ENCODE results near the gene NET1.

The NET1 gene

DNA sequence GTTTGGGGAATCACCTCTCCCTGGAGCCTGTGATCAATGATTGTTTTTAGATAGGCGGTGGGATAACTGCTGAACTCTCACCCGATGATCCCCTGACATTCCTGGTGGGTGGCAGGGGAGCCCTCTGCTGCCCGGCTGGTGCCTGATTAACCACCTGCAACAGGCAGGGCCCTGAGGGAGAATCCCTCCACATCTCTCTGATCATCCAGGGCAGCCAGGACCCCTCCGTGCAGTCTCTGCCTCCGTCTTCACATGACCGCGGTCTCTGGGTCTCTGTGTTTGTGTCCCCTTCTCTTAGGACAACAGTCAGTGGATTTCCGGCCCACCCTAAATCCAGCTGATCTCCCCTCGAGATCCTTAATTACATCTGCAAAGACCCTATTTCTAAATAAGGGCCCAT lies 69.7 kb downstream of the NET1 start:
- DNase-seq (ENCODE audit: low spot score): no peak

DNA sequence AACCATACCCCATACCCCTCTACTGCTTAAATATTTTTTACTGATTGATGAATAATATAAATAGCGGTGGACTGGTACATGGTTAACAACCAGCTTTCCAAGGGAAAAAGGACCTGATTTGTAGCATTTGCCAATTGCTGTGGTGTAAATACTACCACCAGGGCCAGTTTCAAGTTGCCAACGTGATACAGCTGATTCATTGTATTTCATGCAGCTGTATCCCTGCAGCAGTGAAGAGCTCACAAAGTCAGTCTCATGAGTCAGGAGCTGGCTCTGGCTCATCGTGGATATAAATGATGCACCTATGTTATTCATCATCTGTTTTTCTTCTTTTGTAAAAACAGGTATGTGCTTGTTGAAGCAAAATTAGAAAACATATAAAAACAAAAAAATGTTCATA lies 71.8 kb downstream of the NET1 start:
- no peak for DNase-seq (ENCODE audit: low spot score)

DNA sequence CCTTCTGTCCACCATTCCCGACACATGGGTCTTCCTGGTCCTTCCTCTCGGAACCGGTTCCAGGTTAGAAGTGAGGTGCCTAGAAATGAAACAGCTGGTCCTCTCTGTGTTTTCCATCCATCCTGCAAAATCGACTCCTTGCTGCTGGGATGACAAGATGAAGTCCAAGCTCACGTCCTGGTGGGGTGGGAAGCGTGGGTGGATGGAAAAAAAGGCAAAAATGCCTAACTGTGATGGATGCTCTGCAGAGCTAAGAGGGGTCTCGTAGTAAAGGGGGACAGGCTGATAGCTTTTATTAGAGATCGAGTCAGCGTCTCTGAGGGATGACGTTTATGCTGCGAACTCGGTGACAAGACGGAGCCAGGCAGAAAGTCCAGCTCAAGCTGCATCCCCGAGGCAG lies 72.9 kb downstream of the NET1 start:
- DNase-seq (ENCODE audit: low spot score): no peak

DNA sequence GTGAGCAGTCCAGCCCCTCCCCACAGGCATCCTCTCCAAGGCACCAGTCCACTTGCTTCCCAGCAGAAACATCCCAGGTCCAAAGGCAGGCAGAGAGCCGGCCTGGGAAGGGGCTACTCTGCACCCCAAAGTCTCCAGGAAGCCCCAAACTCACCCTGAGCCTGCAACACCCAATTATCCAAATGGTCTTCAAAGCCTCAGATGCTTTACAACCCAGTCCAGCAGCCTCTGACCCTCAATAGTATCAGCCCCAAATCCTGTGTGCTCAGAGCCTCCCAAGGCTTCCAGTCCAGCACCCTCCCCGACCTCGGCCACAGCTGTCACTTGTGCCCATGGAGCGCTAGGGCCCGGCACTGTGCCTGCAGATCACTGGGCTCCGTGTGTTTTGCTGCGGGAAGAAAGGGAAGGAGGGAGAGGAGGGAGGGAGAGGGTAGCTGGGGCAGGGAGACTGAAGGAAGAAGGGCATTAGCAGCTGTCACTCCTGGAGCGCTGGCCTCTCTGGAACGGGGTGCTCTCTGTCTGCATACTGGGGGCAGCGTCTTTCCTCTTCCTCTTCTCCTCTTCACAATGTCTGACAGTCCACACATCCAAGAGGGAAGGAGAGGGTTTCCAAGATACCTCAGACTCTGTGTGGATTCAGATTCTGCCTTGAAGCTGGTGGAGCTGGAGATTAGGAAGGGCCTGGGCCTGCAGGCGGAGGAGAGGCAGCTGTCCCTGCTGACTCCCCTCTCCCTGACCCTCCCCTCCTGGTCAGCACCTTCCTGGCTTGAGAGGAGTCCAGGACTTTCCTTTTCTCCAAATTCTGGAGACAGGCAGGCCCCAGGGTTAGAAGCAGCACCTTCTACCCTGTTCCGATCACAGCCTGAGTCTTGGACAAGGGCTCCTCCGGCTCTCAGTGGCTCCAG lies 73.8 kb downstream of the NET1 start:
- DNase-seq (ENCODE audit: low spot score): no peak

DNA sequence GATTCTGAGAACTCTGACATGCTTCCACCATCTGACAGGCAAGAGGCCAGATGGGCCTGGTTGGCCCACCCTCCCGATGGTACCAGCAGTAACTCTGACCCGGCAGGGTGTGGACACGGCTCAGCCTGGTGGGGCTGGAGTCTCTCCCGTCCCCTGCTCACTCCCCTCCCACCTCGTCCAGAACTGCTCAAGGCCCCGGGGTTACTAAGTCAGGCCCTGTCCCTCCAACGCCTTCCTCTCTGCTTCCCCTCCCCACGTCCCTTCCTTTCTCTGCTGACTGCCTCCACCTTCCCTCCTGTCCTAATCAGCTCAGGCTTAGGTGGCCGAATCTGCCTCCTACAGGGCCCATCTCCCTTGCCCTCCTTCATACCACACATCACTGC lies 74.5 kb downstream of the NET1 start:
- DNase-seq (ENCODE audit: low spot score): no peak

DNA sequence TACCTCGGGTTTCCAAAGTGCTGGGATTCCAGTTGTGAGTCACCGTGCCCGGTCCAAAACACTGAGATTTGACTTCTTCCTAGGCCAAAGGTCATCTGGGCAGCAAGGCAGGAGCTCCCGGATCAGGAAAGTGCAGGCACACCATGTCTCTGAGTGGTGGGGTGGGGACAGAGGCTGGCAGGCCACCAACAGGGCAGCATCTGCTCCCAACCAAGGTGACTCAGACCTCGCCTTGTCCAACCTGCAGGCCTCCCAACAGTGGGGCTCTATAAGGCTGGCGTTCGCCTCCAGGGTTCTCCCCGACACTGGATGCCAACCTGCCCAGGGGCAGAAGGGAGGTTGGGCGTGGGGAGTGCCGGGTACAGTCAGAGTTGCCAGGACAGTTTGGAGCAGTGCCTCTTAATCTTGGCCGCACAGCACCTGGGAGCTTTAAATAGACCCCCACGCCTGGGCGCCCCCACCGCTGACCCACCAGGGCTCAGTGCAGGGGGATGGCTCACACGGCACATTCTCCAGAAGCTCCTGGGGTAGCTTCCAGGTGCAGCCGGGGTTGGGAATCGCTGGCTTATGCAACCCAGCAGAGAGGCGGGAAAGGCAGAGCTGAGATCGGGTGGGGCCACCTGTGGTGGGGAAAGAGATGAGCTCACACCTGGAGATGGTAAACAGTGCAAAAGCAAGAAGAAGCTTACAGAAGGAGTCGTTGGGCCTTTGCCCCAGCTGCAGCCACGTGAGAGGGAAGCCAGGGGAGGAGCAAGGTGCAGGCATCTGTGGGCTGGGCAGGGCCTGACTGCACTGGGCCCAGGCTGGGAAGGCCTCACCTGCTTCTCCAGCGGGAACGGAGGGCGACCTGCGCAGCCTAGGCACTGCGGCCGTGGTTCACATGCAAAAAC lies 76.2 kb downstream of the NET1 start:
- no peak for DNase-seq (ENCODE audit: low spot score)

DNA sequence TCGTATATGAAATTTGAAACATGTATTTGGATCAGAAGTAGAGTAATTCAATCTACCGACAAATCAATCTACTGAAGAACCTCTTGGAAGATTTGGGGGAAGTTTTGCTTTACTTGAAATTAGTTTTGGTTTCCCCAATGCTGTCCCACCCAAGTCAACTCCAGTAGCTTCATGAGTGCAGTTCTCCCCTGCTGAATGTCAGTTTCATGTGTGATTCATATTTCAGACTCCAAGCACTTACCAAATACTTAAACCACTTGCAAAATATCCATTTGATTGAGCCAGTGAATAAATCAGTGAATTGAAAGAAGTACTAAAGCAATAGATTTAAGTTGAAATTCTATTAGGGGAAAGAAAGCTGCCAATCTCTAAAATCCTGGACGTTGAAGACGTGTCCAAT lies 77.7 kb downstream of the NET1 start:
- no peak for DNase-seq (ENCODE audit: low spot score)

DNA sequence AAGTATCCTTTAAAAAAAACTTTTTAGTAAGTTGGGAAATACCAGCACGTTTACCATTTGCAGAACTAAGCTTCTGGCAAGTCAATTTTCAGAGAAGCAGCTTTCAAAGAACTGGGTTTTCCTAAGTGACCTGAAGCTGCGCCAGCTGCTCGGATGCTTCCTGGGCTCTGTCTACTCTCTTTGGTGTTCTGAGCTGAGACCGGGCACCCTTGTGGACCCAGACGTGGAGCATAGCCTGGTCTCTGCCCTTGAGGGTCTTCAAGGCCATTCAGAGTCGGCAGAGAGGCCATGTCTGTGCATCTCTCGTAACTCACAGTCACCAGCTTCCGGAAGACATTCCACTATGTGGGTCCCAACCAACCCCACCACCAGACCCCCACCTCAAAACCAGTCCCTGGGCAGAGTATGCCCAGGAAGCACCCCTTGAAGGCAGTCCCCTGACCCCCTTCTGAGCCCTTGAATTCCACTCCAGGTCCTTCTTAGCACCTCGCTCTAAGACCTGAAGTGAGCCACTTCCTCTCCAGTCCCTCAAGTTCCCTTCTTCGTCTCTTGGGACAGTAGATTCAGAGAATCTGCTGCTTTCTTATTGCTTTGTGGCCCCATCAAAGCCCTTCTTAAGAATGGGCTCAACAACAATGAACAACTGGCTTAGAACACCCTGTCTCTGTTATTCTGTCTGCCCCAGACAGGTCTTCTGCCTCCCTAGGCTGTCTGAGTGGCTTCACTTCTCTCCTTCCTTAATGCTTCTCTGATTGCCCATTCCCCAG lies 78.5 kb downstream of the NET1 start:
- DNase-seq (ENCODE audit: low spot score): no peak

DNA sequence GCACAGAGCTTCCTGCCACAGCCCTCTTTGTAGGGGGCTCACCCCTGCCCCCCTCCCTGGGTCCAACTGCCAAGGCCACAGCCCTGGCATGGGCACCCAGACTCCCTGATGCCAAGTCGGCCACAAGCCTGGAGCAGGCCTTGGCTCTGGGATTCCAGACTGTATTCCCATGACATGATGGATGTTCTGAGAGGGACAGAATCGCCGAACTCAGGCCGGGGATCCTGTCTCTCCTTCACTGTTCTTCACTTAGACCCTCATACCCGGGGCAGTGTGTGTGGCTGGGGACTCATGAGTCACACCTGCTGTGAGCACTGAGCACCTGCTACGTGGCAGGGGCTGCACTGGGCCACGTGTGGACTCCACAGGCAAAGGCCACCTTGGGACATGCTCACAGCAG lies 79.1 kb downstream of the NET1 start:
- DNase-seq (ENCODE audit: low spot score): no peak

DNA sequence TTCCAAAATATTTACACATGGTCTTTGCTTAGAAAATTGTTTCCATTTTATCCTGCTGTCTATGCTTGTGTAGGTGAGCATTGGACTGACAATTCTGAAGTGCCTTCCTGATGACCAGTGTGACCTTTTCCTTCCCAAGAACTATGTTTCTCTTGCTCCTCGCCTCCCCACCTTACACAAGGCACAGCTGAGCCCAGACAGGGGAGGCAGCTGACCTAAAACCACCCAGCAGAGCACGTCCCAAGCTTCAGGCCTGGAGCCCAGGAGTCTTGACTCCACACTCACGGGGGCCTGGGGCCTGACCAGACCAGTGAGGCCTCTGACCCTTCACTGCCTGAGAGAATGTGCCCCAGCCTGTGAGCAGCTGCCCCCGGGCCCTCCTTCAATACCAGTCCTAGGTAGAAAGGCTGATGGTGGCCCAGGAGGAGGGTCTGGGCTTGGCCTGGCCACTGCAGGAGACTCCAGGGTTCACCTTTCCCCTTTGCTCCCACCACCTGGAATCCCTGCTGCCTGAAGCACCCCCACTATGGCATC lies 80.0 kb downstream of the NET1 start:
- DNase-seq (ENCODE audit: low spot score): no peak

DNA sequence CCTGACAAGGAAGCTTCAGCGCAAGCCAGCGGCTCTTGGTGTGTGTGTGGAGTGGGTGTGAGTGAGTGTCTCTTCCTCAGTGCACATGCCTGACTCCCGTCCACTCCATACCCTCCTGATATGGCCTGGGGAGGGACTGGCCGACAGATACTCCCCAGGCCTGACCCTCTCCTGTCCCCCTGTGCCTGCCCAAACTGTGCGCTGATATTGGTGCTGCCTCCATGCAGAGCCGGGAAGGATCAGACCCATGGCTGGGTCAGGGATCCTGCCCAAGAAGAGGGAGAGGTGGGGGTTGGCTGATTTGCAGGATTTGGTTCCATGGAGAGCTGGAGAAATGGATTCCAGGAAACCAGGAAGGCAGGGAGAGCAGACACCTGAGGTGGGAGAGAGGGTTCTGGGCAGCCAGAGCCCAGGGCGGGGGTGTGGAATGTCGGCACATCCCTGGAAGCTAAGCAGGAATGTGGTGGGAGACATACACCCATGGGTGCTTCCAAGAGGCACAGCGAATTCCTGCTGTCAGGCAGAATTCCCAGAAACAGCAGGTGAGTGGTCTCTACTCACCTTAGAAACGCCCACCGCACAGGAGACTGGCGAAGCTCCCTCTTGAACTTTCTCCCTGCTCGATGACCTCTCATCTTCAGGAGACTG lies 80.7 kb downstream of the NET1 start:
- no peak for DNase-seq (ENCODE audit: low spot score)

DNA sequence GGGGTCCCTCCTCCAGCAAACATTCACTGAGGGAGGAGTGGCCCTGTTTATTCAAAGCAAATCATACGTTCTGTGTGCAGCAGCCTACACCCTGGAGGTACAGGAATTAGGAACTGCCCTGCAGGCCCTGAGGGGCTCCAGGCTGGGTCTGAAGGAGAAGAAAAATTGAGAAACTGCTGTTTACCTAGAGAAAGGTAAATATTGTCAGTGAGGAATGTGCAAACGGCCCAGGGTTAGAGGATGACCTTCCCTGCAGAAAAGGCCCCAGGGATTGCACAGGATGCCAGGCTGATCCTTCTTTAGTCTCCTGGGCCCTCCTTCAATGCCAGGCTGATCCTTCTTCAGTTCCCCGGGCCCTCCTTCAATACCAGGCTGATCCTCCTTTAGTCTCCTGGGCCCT lies 81.3 kb downstream of the NET1 start:
- DNase-seq (ENCODE audit: low spot score): no peak

DNA sequence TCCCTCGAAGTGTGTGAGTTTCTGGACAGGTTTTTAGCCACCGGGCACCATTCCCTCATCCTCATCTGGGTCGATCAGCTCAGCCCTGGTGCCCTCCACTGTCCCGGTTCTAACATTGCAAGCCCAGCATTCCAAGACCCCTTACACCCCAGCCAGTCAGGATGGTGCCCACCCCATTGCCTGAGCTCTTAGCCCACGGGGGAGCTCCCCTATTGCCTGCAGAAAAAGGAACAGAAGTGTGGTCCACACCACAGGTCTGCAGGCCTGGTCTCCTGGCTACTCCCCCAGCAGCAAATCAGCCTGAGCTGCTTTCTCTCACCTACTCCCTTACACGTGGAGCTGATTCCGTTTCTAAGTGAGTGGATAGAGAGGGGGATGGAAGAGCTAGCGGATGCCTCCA lies 82.3 kb downstream of the NET1 start:
- no peak for DNase-seq (ENCODE audit: low spot score)

DNA sequence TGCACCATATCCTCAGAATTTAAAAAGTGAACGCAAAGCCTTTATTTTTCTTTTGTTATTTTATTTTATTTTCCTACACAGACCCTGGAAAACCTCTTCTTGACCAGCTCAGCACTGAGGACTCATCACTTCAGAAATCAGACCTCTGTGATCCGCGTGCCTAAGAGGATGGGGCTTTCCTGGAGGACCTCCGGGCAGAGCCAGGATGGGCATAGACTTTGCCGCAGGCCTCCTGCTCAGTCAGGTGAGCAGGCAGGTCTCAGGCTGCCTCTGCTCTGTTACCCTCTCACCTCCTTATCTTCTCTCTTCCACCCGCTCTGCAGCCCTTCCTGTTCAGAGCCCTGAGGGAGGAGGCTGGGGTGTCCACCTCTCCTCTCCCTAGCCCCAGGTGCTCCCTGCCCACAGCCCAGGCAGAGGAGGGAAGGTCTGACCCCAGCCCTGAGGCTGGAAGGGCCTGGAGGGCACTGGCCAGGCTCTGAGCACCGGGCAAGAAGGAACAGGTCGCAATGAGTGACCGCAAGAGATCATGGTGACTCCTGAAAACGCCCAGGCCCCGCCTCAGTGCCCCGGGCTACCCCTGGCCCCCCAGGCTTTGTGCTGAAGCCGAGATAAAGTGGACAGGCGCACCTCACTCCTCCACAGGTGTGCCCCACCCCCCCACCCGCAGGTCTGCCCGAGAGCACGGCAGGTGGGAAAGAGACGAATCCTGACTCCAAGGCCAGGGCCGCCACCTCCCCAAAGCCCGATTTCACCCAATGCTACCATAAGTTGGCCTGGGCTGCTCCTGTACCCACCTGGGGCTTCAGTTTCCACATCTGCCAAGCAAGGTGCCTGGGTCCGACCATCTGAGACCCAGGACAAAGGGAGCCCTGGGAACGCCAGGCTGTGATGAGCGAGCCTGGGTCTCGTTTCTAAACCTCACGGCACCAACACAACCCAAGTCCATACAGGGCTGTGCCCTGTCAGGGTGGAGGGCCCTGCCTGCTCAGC lies 84.2 kb downstream of the NET1 start:
- DNase-seq (ENCODE audit: low spot score): no peak

DNA sequence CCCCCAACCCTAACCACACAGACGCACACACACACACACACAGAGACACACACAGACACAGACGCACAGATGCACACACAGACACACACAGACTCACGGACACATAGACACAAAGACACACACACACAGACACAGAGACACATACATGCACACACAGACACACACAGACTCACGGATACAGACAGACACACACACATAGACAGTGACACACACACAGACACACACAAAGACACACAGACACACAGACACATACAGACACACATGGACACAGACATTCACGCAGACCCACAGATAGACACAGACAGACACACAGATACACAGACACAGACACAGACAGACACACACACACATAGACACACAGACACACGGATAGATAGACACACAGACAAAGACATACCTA lies 84.9 kb downstream of the NET1 start:
- no peak for DNase-seq (ENCODE audit: low spot score)

DNA sequence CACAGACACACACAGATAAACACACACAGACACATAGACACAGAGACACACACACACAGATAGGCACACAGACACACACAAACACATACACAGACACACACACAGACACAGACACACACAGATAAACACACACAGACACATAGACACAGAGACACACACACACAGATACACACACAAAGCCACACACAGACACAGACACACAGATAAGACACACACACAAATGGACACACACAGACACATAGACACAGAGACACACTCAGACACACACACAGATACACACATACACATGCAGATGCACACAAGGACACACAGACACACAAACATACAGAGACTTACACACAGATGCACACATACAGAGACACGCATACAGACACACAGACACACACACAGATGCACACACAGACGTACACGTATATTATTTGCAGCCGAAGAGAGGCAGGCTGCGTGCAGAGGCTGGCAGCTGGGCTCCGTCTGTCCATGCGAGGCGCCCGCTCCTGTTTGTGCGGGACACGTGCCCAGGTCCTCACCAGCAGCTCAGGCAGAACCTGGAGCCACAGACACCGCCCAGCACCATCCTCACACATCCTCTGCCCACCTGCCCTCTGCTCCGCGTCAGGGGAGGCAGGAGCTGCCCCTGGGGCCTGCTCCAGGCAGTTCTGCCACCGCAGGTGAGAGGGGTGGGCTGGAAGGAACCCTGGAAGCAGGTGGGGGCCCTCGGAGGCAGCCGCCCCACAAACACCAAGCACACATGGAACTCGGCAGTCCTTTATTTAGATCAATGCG lies 85.8 kb downstream of the NET1 start:
- no peak for DNase-seq (ENCODE audit: low spot score)

DNA sequence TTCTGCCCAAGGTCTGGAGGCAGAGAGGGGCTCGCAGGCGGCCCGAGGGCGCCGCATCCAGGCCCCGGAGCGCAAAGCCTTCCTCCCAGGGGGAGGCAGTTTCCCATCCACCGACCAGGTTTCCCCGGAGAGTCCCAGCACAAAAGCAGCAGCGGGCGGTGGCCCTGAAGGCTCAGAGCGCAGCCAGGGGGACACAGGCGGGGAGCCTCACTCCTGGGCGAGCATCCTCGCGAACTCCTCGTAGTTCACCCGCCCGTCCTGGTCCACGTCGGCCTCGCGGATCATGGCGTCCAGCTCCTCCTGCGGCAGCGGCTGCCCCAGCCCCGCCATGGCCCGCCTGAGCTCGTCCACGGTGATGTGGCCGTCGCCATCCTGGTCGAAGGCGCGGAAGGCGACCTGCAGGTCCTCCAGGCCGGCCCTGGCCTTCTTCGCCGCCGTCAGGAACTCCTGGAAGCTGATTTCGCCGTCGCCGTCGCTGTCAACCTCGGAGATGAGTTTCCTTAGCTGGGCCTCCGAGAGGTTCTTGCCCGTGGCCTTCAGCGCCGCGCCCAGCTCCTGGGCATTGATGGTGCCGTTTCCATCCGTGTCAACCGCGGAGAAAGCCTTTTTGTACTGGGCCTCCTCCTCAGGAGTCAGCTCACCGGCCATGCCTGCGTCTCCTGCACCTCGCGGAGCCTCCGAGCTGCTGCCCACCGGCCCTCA lies 86.6 kb downstream of the NET1 start:
- DNase-seq (ENCODE audit: low spot score): no peak

DNA sequence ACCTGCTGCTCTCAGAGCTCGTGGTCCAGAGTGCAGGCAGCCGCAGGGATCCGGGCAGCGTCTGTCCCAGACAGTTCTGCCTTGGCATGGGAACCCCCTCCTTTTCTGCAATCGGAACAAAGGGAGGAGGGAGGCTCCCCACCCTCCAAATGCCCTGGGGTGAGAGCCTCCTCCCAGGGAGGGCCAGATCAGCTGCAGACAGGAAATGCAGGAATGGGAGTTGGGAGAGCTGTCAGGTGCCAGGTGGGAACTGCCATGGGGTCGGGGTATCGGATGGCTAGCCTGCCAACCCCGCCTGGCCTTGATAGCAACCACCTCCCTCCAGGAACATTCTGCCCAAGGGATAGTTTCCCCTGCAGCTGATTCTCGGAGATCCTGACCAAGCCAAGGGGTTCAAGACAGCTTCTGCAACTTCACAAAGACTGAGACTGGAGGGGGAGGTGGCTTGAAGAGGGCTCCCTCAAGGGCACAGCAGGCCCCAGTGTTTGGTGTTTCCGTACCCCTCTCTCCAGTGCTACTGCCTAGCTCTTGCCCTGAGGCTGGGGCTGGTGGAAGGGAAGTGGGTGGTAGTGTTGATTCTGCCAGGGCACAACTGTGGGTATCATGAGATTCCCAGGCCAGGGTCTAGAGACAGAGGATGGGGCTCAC lies 87.3 kb downstream of the NET1 start, which contains the start of gene CALML5:
TSS of gene CALML5 (minus strand) at position 78 of the 648 bp plus-strand sequence. CDS start 132 bp downstream, outside the sequence.
- no peak for DNase-seq (ENCODE audit: low spot score)

All from CD4-positive, alpha-beta T cell treated with Interleukin-6 at 100 ng/mL for 8 hours (primary cell).